PC-9 (cell line): ENCODE results near the gene LRRC8A. TPM values are rescaled to one million over a fixed set of nuclear protein-coding genes. Genes with fewer than 3 reads are reported as not detected.
"Not testable (repeated sequence)": the region's sequence is repeated elsewhere in the genome, so short reads cannot be mapped to it uniquely, and the experiment has no call there.

Experiments used
- BruUV-seq: library from RNA; stranded (reverse); fragments of 400-500 nt; replicated peaks from 2 replicates; lab custom pipeline; 2021; lab: Mats Ljungman, UMichigan
- CTCF ChIA-PET: fragments of 300-600 bp; sonication (Branson Sonifier 250); formaldehyde crosslinking; loops from one replicate; lab custom pipeline; 2022; ENCODE audit warnings: antibody characterized with exemption; lab: Charles Lee
- POLR2A ChIA-PET: fragments of 300-600 bp; sonication (Branson Sonifier 250); formaldehyde crosslinking; loops from one replicate; lab custom pipeline; 2022; ENCODE audit warnings: antibody characterized with exemption; ENCODE audit not compliant: unreplicated experiment; lab: Charles Lee
- DNase-seq, 2 experiments: peaks; one replicate each; pipeline versions ENCODE4 v3.0.0 to v3.0.0-alpha.2; 2015 to 2022; ENCODE audit warnings: mixed read lengths in 1 of 2
- H2AFZ ChIP-seq: fragments of 200-600 bp; sonication (generic); 2 replicates; pipeline ENCODE4 v1.8.1; 2017; ENCODE audit warnings: antibody characterized with exemption
- H3F3A ChIP-seq: fragments of 200-600 bp; sonication (generic); 2 replicates; pipeline ENCODE4 v1.8.1; 2017; ENCODE audit warnings: antibody characterized with exemption, mild to moderate bottlenecking, low read depth; ENCODE audit not compliant: insufficient read depth
- H3K27ac ChIP-seq: fragments of 200-600 bp; sonication (generic); 2 replicates; pipeline ENCODE4 v1.6.1; 2016; ENCODE audit warnings: mixed run types
- H3K27me3 ChIP-seq: fragments of 200-600 bp; sonication (generic); 2 replicates; pipeline ENCODE4 v1.6.1; 2016; ENCODE audit warnings: low read depth, mixed run types; ENCODE audit not compliant: insufficient read depth
- H3K36me3 ChIP-seq: fragments of 200-600 bp; sonication (generic); 2 replicates; pipeline ENCODE4 v1.6.1; 2016; ENCODE audit warnings: low read depth, mixed run types
- H3K4me1 ChIP-seq: fragments of 200-600 bp; sonication (generic); replicated peaks from 2 replicates; pipeline ENCODE4 v1.6.1; 2016; ENCODE audit warnings: mixed run types; ENCODE audit not compliant: insufficient read depth
- H3K4me2 ChIP-seq: fragments of 200-600 bp; sonication (generic); 2 replicates; pipeline ENCODE4 v1.6.1; 2017; ENCODE audit warnings: mixed run types
- H3K4me3 ChIP-seq: fragments of 200-600 bp; sonication (generic); 2 replicates; pipeline ENCODE4 v1.6.1; 2016; ENCODE audit warnings: mixed run types
- H3K79me2 ChIP-seq: fragments of 200-600 bp; sonication (generic); 2 replicates; pipeline ENCODE4 v1.6.1; 2017; ENCODE audit warnings: low read depth, mixed run types
- H3K9me2 ChIP-seq: fragments of 200-600 bp; sonication (generic); 2 replicates; pipeline ENCODE4 v1.8.1; 2017; ENCODE audit warnings: mild to moderate bottlenecking; ENCODE audit not compliant: insufficient read depth
- H3K9me3 ChIP-seq: fragments of 200-600 bp; sonication (generic); 2 replicates; pipeline ENCODE4 v1.8.1; 2016; ENCODE audit warnings: low read depth; ENCODE audit not compliant: insufficient read depth
- H4K20me1 ChIP-seq: fragments of 200-600 bp; sonication (generic); 2 replicates; pipeline ENCODE4 v1.8.1; 2017; ENCODE audit not compliant: insufficient read depth
- EZH2 ChIP-seq: fragments of 200-600 bp; sonication (generic); IDR thresholded peaks from 2 replicates; pipeline ENCODE4 v1.8.0; 2017; ENCODE audit warnings: antibody characterized with exemption, low read depth
- intact Hi-C: fragments of 100-400 bp; cut with micrococcal nuclease; formaldehyde crosslinking; loops from one replicate; pipeline ENCODE4 v1.10.0; 2022; ENCODE audit not compliant: unreplicated experiment
- total RNA-seq: library from RNA; stranded (reverse); gene quantifications from 2 replicates; pipeline ENCODE4 v1.2.3, GENCODE V29; 2021
- TF ChIP-seq, protein P1 (sequence below): fragments of 200-600 bp; sonication (generic); conservative IDR thresholded peaks from 2 replicates; pipeline ENCODE4 v1.6.1; 2017; ENCODE audit warnings: mixed run types, antibody characterized with exemption, mild to moderate bottlenecking, moderate library complexity

The LRRC8A gene
- total RNA-seq, 1 experiment from 2014 or later: 90.3 TPM

DNA sequence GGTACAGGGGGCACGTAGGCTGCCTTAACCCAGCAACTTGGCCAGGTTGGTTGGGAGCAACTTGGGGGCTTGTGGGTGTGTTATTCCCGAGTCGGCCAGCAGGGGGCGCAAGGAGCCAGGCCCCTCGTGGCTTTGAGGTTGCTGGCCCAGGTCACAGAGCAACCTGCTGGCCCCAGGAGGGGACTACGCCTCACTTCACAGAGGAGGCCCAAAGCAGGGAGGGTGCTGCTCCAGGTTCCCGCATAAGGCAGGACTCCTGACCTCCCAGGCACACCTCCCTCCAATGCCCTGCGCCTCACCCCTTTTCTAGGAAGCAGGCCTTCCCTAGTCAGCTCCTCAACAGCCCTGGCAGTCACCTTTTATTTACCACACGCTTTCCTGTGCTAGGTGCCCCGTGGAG is 18.3 kb upstream of the LRRC8A start:
- BruUV-seq: no TSS peak
- H4K20me1 ChIP-seq: no peaks in the 10 kb centered on the region
- peak; percentile 70 to 85 for DNase-seq
- peaks cover 11% of the 10 kb centered on the region for H3K79me2 ChIP-seq
- intact Hi-C loops: loop anchor here (1.0 to 5.0 kb wide), 2 partner anchors 65 to 84 kb away; partner anchors contain the start of genes DOLK and NUP188
- ChIA-PET CTCF (interaction anchor here (0.5 to 0.9 kb wide), 6 partner anchors 11 to 60 kb away, joined by 3 to 8 read pairs (median 4); partner anchors contain the start of gene ENDOG), POLR2A (interaction anchor here (0.6 kb wide), 1 partner anchor 1110 kb away, joined by 6 read pairs; no protein-coding TSS in a partner anchor)
- H3K4me1 ChIP-seq: peaks cover 37% of the 10 kb centered on the region
- no peaks in the 10 kb centered on the region for H3K36me3 ChIP-seq
- no peak overlapping the region for H3K4me3 ChIP-seq
- H3K4me2 ChIP-seq: peak overlapping the region; percentile 17; the same call in 1 of the 2 replicates
- TF ChIP-seq EZH2: no peak
- TF ChIP-seq, protein P1, sequence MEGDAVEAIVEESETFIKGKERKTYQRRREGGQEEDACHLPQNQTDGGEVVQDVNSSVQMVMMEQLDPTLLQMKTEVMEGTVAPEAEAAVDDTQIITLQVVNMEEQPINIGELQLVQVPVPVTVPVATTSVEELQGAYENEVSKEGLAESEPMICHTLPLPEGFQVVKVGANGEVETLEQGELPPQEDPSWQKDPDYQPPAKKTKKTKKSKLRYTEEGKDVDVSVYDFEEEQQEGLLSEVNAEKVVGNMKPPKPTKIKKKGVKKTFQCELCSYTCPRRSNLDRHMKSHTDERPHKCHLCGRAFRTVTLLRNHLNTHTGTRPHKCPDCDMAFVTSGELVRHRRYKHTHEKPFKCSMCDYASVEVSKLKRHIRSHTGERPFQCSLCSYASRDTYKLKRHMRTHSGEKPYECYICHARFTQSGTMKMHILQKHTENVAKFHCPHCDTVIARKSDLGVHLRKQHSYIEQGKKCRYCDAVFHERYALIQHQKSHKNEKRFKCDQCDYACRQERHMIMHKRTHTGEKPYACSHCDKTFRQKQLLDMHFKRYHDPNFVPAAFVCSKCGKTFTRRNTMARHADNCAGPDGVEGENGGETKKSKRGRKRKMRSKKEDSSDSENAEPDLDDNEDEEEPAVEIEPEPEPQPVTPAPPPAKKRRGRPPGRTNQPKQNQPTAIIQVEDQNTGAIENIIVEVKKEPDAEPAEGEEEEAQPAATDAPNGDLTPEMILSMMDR: peak; percentile 96
- no peaks in the 10 kb centered on the region for H3K9me3 ChIP-seq
- no peaks in the 10 kb centered on the region for H3K9me2 ChIP-seq
- peaks cover 35% of the 10 kb centered on the region for H3F3A ChIP-seq
- no peaks in the 10 kb centered on the region for H3K27me3 ChIP-seq
- H3K27ac ChIP-seq: no peak overlapping the region
- H2AFZ ChIP-seq: no peak overlapping the region

DNA sequence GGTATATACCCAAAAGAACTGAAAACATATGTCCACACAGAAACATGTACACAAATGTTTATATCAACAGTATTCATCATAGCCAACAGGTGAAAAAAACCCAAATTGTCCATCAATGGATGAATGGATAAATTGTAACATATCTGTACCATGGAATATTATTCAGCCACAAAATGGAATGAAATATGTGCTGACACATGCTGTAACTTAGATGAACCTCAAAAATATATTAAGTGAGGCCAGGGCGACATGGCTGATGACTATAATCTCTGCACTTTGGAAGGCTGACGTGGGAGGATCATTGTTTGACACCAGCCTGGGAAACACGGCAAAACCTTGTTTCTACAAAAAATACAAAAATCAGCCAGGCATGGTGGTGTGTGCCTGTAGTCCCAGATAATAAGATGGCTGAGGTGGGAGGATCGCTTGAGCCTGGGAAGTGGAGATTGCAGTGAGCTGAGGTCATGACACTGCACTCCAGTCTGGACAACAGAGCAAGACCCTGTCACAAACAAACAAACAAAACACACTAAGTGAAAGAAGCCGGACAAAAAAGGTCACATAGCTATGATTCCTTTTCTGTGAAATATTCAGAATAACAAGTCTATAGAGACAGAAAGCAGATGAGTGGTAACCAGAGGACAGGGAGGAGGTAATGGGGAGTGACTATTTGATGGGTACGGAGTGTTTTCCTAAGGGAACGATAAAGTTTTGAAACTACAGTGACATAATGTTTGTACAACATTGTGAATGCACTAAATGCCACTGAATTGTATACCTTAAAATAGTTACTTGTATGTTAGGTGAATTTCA is 11.6 kb upstream of the LRRC8A start:
- Histone ChIP-seq H4K20me1 (no peaks in the 10 kb centered on the region), H3K36me3 (peaks cover 4% of the 10 kb centered on the region), H3K4me1 (peaks cover 43% of the 10 kb centered on the region), H3K79me2 (peaks cover 19% of the 10 kb centered on the region), H2AFZ (no peak overlapping the region), H3K9me2 (no peaks in the 10 kb centered on the region), H3K4me3 (no peak overlapping the region), H3K27ac (peak overlapping the region; percentile 37), H3K4me2 (no peak overlapping the region), H3K27me3 (no peaks in the 10 kb centered on the region), H3F3A (peaks cover 56% of the 10 kb centered on the region), H3K9me3 (no peaks in the 10 kb centered on the region; the same call in 1 of the 2 replicates)
- TF ChIP-seq, protein P1: no peak
- no peak for TF ChIP-seq EZH2
- DNase-seq: no peak
- intact Hi-C loops: no loop called here
- no TSS peak for BruUV-seq
- ChIA-PET POLR2A (interaction anchor here (0.7 kb wide), 1 partner anchor 34 kb away, joined by 4 read pairs; no protein-coding TSS in a partner anchor), CTCF (interaction anchor here (0.7 kb wide), 1 partner anchor 223 kb away, joined by 3 read pairs; no protein-coding TSS in a partner anchor)

DNA sequence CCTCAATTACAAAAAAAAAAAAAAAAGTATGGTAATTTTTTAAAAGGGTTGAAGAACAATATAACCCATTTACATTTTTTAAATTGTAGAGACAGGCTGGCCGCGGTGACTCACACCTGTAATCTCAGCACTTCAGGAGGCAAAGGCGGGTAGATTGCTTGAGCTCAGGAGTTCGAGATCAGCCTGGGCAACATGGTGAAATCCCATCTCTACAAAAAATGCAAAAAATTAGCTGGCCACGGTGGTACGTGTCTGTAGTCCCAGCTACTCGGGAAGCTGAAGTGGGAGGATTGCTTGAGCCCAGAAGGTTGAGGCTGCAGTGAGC is 11.0 kb upstream of the LRRC8A start:
- intact Hi-C loops, H3K9me3 ChIP-seq, H2AFZ ChIP-seq, H3K36me3 ChIP-seq, H4K20me1 ChIP-seq, DNase-seq, H3K4me3 ChIP-seq, H3K27me3 ChIP-seq, H3K4me2 ChIP-seq, BruUV-seq, H3K9me2 ChIP-seq: not testable (repeated sequence)
- POLR2A ChIA-PET: interaction anchor here (0.6 to 0.7 kb wide), 3 partner anchors 11 to 41 kb away, joined by 3 to 6 read pairs (median 4); partner anchors contain the start of genes KYAT1, LRRC8A and SPOUT1
- H3K27ac ChIP-seq: peak overlapping the region; percentile 33; the same call in 1 of the 2 replicates
- peaks cover 53% of the 10 kb centered on the region for H3F3A ChIP-seq
- CTCF ChIA-PET: interaction anchor here (0.7 kb wide), 1 partner anchor 222 kb away, joined by 3 read pairs; no protein-coding TSS in a partner anchor
- H3K79me2 ChIP-seq: peaks cover 20% of the 10 kb centered on the region
- peaks cover 46% of the 10 kb centered on the region for H3K4me1 ChIP-seq
